ENCODE measurements around the gene LRRC26. TPM values are rescaled to one million over a fixed set of nuclear protein-coding genes. Genes with fewer than 3 reads are reported as not detected.

Gene LRRC26
- polyA plus RNA-seq, 2 of the 4 experiments (the other 2 are of a cell fraction), result 0.08 to 1.0 TPM

GRCh38 chr9:137192859-137193258 lies 23.0 kb upstream of the LRRC26 start:
- Histone ChIP-seq H3K4me2 (no peak overlapping the region), H3K9me3 (no peaks in the 10 kb centered on the region), H3K4me3 (no peak overlapping the region), H3K27ac (no peak overlapping the region), H3K4me1 (peaks cover 33% of the 10 kb centered on the region)
- DNase-seq (ENCODE audit: low read depth in 1 of 2, low spot score in 1 of 2) (no peak), FAIRE-seq (no peak), ATAC-seq (no peak)
- 36% methylated on average over 2 of the region's 2 CpGs for WGBS (ENCODE audit: missing lambda C conversion rate)
- CTCF ChIA-PET, result interaction anchor here (0.6 to 11.5 kb wide), 8 partner anchors 9 to 125 kb away, joined by 3 to 156 read pairs (median 5); partner anchors contain the start of genes CYSRT1, LRRC26, RNF208 and RNF224
- TF ChIP-seq HOXB13 (CRISPR knock-in tag; IDR thresholded peaks at IDR 0.05; ENCODE audit: low read depth) (no peak), RCOR1 (IDR thresholded peaks at IDR 0.05; ENCODE audit: low read depth, low read length) (no peak), E2F6 (IDR thresholded peaks at IDR 0.05; ENCODE audit: borderline replicate concordance, low read depth) (no peak), RARB (CRISPR knock-in tag; IDR thresholded peaks at IDR 0.05) (no peak), MAFK (IDR thresholded peaks at IDR 0.05; ENCODE audit: partially characterized antibody) (no peak), NFE2L2 (conservative IDR thresholded peaks at IDR 0.05; ENCODE audit: low read length) (no peak), NPAS2 (CRISPR knock-in tag; IDR thresholded peaks at IDR 0.05; ENCODE audit: borderline replicate concordance) (no peak), RFX5 (IDR thresholded peaks at IDR 0.05) (no peak), REST (IDR thresholded peaks at IDR 0.05) (no peak), KDM5A (IDR thresholded peaks at IDR 0.05) (no peak), HOXB5 (CRISPR knock-in tag; IDR thresholded peaks at IDR 0.05) (no peak), TP53 (CRISPR knock-in tag; IDR thresholded peaks at IDR 0.05) (no peak), FOSB (CRISPR knock-in tag; IDR thresholded peaks at IDR 0.05) (no peak), FOSL2 (IDR thresholded peaks at IDR 0.05) (no peak), FOSL2 (CRISPR knock-in tag; IDR thresholded peaks at IDR 0.05) (no peak), NR3C1 (IDR thresholded peaks at IDR 0.05) (no peak), ESRRA (IDR thresholded peaks at IDR 0.05; ENCODE audit: borderline replicate concordance, low read length) (no peak), EHF (CRISPR knock-in tag; IDR thresholded peaks at IDR 0.05) (no peak)
- POLR2A ChIA-PET, result interaction anchor here (1.8 kb wide), 1 partner anchor 8 kb away, joined by 10 read pairs; the partner anchor contains the start of gene TPRN

DNA sequence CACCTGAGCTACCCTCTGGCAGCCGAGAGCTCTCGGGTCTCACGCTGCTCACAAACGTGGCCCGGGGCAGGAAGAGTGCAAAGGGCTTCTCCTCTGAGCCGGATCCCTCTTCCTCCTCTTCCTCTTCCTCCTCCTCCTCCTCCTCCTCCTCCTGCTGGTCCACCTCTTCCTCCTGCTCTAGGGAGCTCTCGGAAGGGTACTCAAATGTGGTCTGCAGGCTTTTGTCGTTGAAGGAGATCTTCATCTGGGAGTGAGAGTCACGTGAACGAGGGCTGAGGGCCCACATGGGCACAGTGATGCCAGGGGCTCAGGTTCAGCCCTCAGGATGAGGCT lies 22.6 kb upstream of the LRRC26 start:
- TF ChIP-seq MAFK (IDR thresholded peaks at IDR 0.05; ENCODE audit: partially characterized antibody) (no peak), CHD4 (IDR thresholded peaks at IDR 0.05; ENCODE audit: borderline replicate concordance) (no peak), HOXB5 (CRISPR knock-in tag; IDR thresholded peaks at IDR 0.05) (no peak), MAX (IDR thresholded peaks at IDR 0.05) (no peak), ZFP36 (IDR thresholded peaks at IDR 0.05; ENCODE audit: borderline replicate concordance, partially characterized antibody) (no peak), MAZ (IDR thresholded peaks at IDR 0.05; ENCODE audit: borderline replicate concordance, low read depth, low read length) (no peak), BHLHE40 (IDR thresholded peaks at IDR 0.05; ENCODE audit: low read depth, low read length) (no peak), NFE2L2 (conservative IDR thresholded peaks at IDR 0.05; ENCODE audit: low read length) (no peak), HOXB13 (CRISPR knock-in tag; IDR thresholded peaks at IDR 0.05; ENCODE audit: low read depth) (no peak), ESRRA (IDR thresholded peaks at IDR 0.05; ENCODE audit: borderline replicate concordance, low read length) (no peak), JUNB (IDR thresholded peaks at IDR 0.05) (no peak), NPAS2 (CRISPR knock-in tag; IDR thresholded peaks at IDR 0.05; ENCODE audit: borderline replicate concordance) (no peak), POLR2A (IDR thresholded peaks at IDR 0.05; ENCODE audit: low read length) (no peak), HEYL (CRISPR knock-in tag; IDR thresholded peaks at IDR 0.05) (no peak), ZSCAN20 (CRISPR knock-in tag; IDR thresholded peaks at IDR 0.05) (no peak), CEBPB (IDR thresholded peaks at IDR 0.05) (no peak), CHD2 (IDR thresholded peaks at IDR 0.05; ENCODE audit: low read length, partially characterized antibody) (no peak)
- TF ChIP-seq, protein P1, sequence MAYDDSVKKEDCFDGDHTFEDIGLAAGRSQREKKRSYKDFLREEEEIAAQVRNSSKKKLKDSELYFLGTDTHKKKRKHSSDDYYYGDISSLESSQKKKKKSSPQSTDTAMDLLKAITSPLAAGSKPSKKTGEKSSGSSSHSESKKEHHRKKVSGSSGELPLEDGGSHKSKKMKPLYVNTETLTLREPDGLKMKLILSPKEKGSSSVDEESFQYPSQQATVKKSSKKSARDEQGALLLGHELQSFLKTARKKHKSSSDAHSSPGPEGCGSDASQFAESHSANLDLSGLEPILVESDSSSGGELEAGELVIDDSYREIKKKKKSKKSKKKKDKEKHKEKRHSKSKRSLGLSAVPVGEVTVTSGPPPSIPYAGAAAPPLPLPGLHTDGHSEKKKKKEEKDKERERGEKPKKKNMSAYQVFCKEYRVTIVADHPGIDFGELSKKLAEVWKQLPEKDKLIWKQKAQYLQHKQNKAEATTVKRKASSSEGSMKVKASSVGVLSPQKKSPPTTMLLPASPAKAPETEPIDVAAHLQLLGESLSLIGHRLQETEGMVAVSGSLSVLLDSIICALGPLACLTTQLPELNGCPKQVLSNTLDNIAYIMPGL (CRISPR knock-in tag; IDR thresholded peaks at IDR 0.05; ENCODE audit: borderline replicate concordance), result no peak
- POLR2A ChIA-PET, result interaction anchor here (1.8 kb wide), 1 partner anchor 8 kb away, joined by 10 read pairs; the partner anchor contains the start of gene TPRN
- Histone ChIP-seq H3K9me3 (no peaks in the 10 kb centered on the region), H3K4me2 (no peak overlapping the region), H3K4me3 (no peak overlapping the region), H3K27ac (no peak overlapping the region), H3K4me1 (peaks cover 36% of the 10 kb centered on the region)
- FAIRE-seq, result no peak
- no peak for DNase-seq (ENCODE audit: low read depth in 1 of 2, low spot score in 1 of 2)
- no peak for ATAC-seq
- WGBS (ENCODE audit: missing lambda C conversion rate), result 86% methylated on average over 10 of the region's 10 CpGs
- CTCF ChIA-PET, result interaction anchor here (0.6 to 11.5 kb wide), 8 partner anchors 10 to 125 kb away, joined by 3 to 156 read pairs (median 5); partner anchors contain the start of genes CYSRT1, LRRC26, RNF208 and RNF224

All from A549 (cell line).